HG02981 (cell line): Measurements from ENCODE around the gene KCNAB2.
"Not testable (repeated sequence)": the region's sequence is repeated elsewhere in the genome, so short reads cannot be mapped to it uniquely, and the experiment has no call there.

ENCODE experiments used
- ATAC-seq: cut with Tn5 transposase; IDR thresholded peaks from one replicate; pipeline ENCODE4 v1.9.1; 2021; ENCODE audit warnings: mild to moderate bottlenecking, moderate library complexity; ENCODE audit not compliant: unreplicated experiment

Gene KCNAB2

DNA sequence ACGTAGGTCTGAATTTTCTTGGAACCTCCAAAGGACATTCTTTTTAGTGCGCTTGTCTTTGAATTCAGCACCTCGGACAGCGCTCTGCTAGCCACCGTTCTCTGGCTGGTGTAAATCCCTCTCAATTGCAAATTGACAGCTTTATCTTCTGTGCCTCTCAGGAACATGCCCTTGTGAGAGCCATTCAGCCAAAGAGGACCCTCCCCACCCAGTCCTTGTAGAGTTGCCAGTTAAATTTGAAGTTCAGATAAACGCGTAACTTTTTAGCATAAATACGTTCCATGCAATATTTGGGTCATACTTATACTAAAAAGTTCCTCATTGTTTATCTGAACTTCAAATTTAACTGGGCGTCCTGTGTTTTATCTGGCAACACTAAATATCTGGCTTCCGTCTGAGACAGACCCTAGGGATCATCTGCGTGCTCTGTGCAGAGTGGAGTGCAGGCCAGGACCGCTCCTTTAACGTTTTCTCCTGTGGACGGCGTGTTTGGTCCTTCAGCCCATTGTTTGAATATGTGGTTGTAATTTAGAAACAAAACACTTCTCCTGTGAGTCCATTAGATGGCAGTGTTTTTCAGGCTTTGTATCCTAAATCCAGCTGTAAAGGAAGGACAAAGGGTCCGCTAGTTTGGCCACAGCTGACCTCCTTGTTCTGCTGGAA lies 7.0 kb downstream of the KCNAB2 start:
- no peak for ATAC-seq

DNA sequence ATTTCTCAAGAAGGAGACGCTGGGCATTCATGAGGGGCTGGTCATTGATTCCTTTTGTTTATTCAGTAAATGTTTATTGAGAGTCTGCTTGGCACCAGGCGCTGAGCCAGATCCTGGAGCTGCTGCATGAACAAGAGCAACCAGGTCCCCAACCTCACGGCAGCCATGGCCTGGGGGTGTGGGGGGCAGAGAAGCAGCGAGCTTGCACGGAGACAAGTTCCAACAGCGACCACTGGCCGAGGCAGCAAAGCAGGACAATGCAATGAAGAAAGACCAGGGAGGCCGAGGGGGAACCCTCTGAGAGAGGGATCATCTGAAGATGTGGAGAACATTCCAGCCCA lies 7.5 kb downstream of the KCNAB2 start:
- ATAC-seq = no peak

DNA sequence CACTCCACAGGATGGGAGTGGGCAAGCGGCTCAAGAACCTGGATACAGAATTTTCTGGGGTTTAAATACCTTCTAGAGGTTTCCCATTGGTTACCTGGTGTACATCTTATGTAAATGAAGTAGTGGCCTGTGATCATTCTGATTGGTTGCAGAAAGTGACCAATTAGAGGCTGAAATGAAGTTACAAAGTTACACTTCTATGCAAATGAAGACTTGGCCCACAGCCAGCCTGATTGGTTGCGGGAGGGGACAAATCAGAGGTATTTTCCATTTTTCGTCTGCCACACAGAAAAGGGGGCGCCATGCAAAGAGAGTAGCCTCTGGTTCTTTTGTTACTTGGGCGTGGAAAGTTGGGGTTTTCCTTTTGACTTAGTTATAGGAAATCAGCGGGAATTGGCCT lies 8.9 kb downstream of the KCNAB2 start:
- no peak for ATAC-seq

DNA sequence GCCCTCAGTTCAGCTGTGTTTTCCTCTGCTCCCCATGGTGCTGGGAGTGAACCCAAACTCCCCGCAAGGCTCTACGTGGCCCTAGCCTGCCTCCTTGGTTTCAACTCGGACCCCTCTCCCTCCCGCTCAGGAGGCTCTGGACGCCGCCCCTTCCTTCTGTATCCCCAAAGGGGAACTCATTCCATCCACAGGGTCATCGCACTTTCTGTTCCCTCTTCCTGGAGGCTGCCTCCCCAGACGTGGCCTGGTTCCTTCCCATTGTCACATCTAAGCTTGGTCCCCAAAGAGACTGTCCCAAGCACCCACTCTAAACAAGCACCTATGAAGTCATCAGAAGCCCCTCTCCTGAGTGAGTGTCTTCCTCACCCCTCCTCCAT lies 10.9 kb downstream of the KCNAB2 start:
- ATAC-seq = no peak

DNA sequence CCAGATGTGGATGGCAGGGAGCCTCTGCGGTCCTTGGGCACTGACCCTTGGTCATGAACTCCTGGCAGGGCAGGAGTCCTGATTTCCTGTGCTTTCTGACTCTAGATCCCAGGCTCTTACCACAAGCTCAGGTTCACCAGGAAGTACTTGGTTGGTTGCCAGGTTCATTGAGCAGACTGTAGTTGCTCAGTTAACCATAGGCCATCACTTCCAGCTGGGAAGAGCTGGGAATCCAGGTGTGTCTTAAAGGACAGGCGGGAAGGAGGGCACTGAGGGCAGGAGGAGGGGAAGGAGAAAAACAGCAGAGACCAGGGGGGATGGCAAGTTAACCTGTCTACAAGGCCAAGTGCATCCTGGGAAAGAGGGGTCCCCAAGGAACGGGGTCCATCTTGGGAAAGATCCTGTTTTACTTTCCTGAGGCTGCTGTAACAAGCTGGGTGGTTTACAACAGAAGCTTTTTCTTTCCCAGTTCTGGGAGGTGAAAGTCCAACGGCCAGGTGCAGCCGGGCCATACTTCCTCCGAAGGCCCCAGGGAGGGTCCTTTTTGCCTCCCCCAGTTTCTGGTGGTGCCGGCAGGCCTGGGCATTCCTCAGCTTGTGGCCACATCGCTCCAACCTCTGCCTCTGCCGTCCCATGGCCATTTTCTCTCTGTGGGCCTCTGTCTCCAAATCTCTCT lies 11.6 kb downstream of the KCNAB2 start:
- no peak for ATAC-seq

DNA sequence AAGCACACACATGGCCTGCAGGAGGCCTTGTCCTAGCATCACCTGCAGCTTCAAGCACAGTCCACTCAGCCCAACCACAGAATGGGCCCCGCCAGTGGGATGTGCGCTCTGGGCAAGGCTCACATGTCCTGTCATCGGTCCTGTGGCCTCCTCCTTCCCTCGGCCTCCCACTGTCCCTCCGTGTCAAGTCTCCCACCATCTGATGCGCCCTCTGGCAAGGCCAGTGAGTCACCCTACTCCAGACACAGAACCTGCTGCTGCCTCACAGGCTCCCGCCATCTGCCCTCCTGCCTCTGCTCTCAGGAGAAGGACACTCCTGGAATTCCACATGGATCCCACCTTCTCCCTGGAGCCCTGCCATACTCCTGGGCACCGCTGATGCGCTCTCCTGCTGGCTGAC lies 14.2 kb downstream of the KCNAB2 start:
- ATAC-seq = no peak

DNA sequence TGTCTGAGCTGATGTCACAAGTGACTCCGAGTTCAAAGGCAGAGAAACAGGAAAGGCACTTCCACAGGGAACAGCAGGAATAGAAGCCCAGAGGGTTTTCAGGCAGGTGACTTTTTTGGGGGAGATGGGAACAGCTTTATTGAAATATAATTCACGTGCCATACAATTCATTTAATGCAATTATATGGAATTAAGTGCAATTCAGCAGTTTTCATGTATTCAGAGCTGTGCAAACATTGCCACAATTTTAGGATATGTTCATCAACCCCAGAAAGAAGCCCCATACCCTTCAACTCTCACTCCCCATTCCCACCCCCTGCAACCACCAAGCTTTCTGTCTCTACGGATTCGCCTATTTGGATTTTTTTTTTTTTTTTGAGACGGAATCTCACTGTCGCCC lies 17.0 kb downstream of the KCNAB2 start:
- ATAC-seq = no peak

DNA sequence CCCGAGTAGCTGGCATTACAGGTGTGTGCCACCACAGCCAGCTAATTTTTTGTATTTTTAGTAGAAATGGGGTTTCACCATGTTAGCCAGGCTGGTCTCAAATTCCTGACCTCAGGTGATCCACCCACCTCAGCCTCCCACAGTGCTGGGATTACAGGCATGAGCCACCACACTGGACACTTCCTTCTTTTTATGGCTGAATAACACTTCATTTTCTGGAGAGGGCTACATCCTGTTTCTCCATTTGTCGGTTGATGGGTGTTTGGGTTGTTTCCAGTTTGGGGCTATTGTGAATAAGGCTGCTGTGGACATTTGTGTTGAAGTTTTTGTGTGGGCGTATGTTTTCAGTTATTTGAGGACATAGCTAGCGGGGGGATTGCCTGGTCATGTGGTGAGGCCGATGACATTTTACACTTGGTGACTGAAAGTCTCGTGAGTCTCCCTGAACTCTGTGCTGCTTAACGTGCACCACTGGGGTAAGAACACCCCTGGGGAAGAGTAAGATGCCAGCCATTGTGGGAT lies 17.9 kb downstream of the KCNAB2 start:
- ATAC-seq = not testable (repeated sequence)

DNA sequence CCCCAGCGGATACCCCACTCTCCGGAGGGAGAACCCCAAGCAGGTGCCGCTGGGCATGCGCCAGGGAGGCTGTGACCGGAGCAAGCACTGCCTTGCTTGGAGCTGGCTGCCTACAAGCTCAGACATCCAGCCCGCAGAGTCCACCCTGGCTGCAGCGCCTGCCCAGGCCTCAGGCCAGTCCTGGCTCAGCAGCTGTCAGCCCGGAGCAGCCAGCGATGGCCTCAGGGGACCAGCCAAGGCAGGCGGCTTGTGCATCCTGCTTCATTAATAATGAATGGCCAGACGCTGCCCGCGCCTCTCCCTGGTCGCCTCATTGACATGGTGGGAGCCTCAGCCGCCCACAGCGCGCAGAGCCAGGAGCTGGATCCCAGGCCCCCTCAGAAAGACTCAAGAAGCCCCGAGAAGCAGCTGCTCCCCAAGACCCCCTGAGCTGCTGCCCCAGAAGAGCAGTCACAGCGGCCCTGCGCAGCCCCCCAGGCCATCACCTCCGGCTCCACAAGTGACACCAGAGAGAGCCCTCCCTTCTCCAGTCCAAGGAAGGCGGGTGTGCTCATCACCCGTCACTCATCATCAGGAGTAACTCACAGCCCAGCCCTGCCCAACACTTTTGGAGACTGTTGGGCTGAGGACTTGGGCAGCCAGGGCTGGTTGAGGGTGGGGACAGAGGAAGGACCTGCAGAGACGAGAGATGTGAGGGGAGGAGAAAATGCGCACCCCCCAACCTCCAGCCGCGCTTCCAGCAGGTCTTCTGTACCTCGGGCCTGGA lies 19.6 kb downstream of the KCNAB2 start:
- no peak for ATAC-seq

DNA sequence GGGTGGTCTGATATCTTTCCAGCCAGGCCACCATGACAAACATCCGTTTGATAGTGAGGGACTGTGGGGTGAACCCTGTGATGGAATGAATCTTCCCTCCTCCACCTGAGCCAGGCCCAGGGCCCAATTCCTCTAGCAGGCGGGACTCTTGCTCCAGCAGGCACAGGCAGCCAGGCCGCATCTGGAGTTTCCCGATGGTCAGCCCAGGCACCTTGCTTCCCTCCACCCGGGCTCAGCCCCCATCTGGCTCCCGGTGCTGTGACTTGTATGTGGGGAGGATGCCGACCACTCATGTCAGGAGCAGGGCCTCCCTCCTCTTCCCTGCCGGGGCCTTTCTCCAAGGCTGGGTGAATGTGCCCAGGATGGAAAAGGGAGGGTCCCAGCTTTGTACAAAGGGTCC lies 21.0 kb downstream of the KCNAB2 start:
- ATAC-seq = no peak

DNA sequence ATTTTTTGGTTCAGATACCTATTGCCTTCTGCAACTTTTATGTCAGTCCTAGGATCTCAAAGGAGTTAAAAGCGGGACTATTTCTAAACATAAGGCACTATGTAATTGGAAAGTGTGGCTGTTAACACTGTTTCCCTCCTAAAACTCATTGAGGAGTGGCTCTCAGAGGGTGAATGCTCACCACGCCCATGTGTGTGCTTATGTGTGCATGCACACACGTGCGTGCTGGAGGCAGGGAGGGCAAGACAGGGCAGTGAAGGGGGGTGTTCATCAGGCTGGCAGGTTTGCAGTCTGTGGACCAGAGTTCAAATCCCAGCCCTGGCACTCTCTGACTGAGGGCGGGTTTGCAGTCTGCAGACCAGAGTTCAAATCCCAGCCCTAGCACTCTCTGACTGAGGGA lies 22.4 kb downstream of the KCNAB2 start:
- ATAC-seq = no peak

DNA sequence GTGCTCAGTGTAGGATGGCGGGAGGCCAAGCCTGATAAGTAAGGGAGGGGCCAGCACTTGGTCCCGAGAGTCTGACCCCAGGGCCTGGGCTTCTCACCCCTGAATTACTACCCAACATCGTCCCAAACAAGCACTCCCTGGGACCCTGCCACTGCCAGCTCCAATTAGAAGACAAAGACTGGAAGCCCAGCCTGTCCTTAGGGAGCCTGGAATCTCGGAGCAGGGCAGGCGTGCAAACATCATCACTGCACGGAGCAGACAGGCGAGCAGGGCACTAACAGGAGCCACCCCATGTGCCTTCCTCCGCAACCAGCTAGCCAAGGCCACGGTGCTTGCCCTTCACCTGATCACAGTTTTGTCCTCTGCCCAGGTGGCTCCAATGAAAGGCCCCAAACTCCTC lies 23.2 kb downstream of the KCNAB2 start:
- no peak for ATAC-seq

DNA sequence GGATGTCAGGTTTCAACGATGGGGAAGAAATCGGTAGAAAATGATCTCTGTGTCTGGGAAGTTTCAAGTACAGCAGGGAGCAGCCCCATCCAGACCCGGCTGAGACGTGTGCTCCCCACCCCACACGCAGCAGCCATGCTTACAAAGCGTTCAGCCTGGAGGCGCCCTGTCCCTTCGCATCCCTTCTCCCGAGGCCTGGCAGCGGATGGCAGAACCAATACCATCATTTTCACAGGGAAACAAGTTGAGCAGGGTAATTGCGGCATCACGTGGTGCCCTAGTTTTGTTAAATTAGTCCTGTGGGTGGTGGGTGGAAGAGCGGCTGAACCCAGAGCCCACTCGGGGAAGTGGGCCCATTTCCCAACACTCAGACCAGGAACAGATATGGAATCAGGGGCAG lies 23.9 kb downstream of the KCNAB2 start:
- ATAC-seq = no peak

DNA sequence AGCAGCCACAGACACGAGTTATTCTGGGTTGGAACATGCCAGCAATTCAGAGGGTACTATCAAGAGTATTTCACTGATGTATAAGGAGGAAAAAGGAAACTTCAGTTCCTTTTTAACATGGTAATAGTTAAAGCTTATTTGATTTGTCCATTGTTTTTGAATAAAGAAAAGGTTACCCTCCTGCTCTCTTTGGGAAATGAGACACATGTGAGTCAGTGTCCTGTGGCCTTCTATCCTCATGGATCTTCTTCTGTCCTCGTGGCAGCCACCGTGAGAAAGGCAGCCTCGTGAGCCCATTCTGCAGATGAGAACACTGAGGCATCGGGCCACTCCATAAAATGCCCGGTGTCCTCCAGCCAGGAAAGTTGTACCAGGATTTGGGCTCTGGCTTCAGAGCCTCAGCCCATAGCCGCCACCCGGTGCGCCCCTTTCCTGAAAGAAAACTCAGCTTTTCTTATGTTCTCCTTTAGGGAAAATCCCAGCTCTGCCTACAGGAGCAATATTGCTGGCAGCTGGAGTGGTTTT lies 24.8 kb downstream of the KCNAB2 start:
- ATAC-seq = no peak

DNA sequence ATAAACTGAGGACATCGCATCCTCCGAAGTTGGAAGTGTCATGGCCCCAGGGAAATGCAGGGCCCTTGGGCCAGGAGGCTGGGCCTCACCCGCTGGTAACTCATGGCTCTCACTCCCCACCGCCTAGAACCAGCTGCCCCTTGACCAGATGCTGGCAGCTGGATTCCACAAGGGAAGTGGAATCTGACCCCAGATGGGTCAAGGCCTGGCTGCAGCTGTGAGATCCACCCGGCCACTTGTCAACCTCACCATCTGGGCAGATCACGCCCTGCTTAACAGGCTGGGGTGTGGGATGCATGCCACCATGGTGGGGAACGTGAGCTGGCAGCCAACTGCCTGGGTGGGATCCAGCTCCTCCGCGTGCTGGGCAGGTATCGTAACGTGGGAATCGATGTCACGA lies 25.5 kb downstream of the KCNAB2 start:
- no peak for ATAC-seq

DNA sequence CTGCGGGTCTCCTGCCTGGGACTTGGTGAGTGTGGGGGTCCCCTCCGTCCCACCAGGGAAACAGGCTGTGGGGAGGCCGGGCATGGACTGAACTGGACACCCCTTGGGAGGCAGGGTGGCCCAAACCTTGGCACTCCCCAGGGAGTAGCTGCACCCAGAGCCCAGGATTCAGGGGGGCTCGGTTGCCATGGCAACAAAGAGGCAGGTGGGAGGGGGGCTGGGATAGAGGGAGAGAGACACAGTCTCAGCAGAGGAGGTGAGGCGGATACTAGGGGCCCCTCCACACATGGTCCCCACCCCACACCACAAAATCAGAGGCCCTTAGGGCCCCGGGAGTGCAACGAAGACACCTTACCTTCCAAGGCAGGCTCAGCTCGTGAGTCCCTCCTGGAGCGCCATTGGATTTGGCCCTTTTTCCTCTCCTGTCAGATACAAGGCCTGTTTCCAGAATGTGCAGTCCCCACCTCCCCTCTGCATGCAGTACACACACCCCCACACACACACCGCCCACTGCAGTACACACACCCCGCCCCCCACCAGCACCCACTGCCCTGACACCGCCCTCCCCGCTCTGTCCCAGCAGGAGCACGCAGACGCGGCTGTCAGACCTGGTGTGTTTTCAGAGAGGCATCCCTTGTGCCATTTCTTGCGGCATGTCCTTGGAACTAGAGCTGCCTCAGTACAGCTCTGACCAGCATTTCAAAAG lies 27.2 kb downstream of the KCNAB2 start:
- no peak for ATAC-seq

DNA sequence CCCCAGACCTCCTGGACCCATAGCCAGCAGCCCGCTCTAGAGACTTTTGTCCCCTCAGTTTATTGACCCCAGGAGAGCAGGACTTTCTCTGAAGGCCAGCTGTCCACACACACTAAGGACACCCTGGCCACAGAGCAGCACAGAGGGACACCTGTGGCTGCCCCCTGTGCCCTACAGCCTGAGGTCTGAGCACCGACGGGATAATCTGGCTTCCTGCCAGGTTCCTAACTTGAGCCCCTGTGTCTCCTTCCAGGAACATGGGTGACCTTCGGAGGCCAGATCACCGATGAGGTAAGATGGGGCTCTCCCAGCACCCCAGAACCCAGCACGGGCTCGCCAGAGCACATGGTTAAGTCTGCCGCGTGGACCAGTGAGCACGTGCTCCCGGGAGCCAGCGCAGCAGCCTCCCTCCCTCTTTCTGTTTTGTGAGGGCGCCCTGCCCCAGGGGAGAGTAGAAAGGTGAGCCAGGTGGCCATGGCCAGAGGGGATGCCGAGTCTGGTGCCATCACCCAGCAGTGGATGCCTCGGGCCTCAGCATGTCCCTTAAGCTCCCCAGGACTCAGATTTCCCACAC lies 27.9 kb downstream of the KCNAB2 start:
- ATAC-seq = no peak

DNA sequence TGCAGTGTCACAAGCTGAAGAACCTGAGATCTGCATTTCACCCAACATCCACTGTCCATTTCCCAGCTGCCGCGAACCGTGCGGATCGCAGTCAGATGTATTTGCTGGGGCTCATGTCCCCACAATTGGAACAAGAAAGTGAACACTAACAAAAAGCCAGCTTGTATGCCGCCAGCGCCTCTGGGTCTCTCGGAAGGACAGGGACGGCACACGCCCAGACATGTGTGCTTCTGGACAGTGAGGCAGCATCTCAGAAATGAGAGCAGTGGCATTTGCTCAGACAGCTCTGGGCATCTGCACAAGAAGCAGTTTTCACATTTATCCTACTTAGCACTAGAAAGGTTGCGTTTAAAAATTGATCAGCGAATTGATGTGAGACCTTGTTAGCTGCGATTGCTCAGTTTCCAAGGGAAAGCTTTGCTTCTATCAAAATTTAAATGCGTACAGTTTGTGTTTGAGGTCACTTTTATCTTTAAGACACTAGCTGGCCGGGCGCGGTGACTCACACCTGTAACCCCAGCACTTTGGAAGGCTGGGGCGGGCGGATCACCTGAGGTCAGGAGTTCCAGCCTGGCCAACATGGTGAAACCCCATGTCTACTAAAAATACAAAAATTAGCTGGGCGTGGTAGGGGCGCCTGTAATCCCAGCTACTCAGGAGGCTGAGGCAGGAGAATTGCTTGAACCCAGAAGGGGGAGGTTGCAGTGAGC lies 28.7 kb downstream of the KCNAB2 start:
- no peak for ATAC-seq

DNA sequence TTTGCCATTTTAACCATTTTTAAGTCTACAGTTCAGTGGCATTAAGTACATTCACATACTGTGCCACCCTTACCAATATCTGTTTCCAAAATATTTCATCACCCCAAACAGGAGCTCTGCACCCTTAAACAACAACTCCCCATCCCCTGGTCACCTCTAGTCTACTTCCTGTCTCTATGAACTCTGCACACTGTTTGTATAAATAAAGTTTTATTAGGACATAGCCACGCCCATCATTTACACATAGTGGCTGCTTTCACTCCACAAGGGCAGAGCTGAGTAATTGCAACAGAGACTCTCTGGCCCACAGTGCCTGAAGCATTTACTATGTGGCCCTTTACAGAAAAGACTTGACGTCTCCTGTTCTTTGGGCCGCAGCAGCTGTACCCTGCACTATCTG lies 30.1 kb downstream of the KCNAB2 start:
- no peak for ATAC-seq

DNA sequence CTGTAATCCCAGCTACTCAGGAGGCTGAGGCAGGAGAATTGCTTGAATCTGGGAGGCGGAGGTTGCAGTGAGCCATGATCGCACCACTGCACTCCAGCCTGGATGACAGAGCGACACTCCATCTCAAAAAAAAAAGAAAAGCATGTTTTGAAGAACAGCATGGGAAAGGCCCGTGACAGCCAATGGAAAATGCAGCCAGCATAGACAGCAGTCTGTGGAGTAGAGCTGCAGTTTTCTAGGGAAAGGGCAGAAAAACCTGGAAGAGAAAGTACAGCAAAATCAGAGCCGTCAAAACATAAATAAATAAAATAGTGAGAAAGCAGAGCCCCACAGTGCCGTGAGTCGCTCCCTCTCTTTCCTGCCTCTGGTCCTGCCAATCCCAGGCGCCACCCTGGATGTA lies 31.4 kb downstream of the KCNAB2 start:
- not testable (repeated sequence) for ATAC-seq
